Measurements from ENCODE around the gene TMEM178A. TPM values are rescaled to one million over a fixed set of nuclear protein-coding genes. Genes with fewer than 3 reads are reported as not detected.

Gene TMEM178A
- total and polyA plus RNA-seq, 2 of the 8 experiments (the other 6 are each of a cell fraction or from before 2014, with no cell fraction given), result 11.2 to 14.9 TPM

- H2BK12ac ChIP-seq (ENCODE audit: low read depth, low read length), result no peak overlapping the region
- peaks cover 0 to 9% (median 5%) of the 10 kb centered on the region in 4 experiments; a peak in 3 of 7 replicates for H3K4me1 ChIP-seq (replicated peaks in 1 of 4; ENCODE audit: control insufficient read depth in 3 of 4, insufficient read depth in 4 of 4, low read length in 3 of 4)
- no peaks in the 10 kb centered on the region for H3K27me3 ChIP-seq (replicated peaks in 1 of 4; ENCODE audit: control insufficient read depth in 3 of 4, extremely low read depth in 1 of 4, insufficient read depth in 3 of 4, low read length in 3 of 4)
- H3K9me3 ChIP-seq (ENCODE audit: insufficient read depth in 2 of 2, low read depth in 1 of 2, low read length in 1 of 2), result no peaks in the 10 kb centered on the region
- no peak overlapping the region for H3K4me2 ChIP-seq (ENCODE audit: insufficient read depth in 1 of 2, low read depth in 2 of 2, low read length in 2 of 2)
- H2BK15ac ChIP-seq (ENCODE audit: low read length), result no peak overlapping the region
- no peak for FAIRE-seq
- CTCF ChIA-PET (ENCODE audit: partially characterized antibody), result interaction anchor here (0.8 kb wide), 1 partner anchor 56 kb away, joined by 3 read pairs; no protein-coding TSS in a partner anchor
- no peak overlapping the region for H4K8ac ChIP-seq (ENCODE audit: extremely low read depth, insufficient read depth, low read length)
- H2AK5ac ChIP-seq (ENCODE audit: low read depth, low read length), result no peak overlapping the region
- no peak overlapping the region for H3K4me3 ChIP-seq (ENCODE audit: extremely low read depth in 1 of 4, insufficient read depth in 2 of 4, low read depth in 3 of 4, low read length in 4 of 4)
- no peak overlapping the region for H3K56ac ChIP-seq (replicated peaks; ENCODE audit: insufficient read length, low read depth, low read length)
- H3K14ac ChIP-seq (ENCODE audit: insufficient read length), result no peak overlapping the region
- no peak overlapping the region for H3K18ac ChIP-seq (ENCODE audit: extremely low read depth, low read length)
- H2BK120ac ChIP-seq (replicated peaks; ENCODE audit: low read depth, low read length), result no peak overlapping the region
- H3K23ac ChIP-seq (ENCODE audit: insufficient read length), result no peak overlapping the region
- no peak overlapping the region for H2BK5ac ChIP-seq (ENCODE audit: low read depth, low read length)
- no peaks in the 10 kb centered on the region for H3K36me3 ChIP-seq (ENCODE audit: control insufficient read depth in 2 of 4, insufficient read depth in 4 of 4, low read length in 3 of 4)
- H3K23me2 ChIP-seq (ENCODE audit: low read depth, low read length), result no peaks in the 10 kb centered on the region
- H3K79me1 ChIP-seq (ENCODE audit: low read depth, low read length), result no peaks in the 10 kb centered on the region
- no peak overlapping the region for H4K91ac ChIP-seq (replicated peaks; ENCODE audit: insufficient read length, low read length)
- H4K20me1 ChIP-seq (replicated peaks in 1 of 2; ENCODE audit: control insufficient read depth in 1 of 2, insufficient read depth in 2 of 2, low read length in 2 of 2), result no peaks in the 10 kb centered on the region
- no peak overlapping the region for H2AFZ ChIP-seq (ENCODE audit: low read length)
- WGBS, 2 experiments (ENCODE audit: extremely low coverage in 1 of 2, insufficient coverage in 1 of 2, insufficient read length in 1 of 2, insufficient replicate concordance in 2 of 2, low coverage in 1 of 2, low lambda C conversion rate in 2 of 2, missing lambda C conversion rate in 1 of 2), result 71% methylated on average over 2 of the region's 2 CpGs; no CpG with 5 or more reads in 1 of the 2 experiments
- no peak overlapping the region for H3K9ac ChIP-seq (replicated peaks in 1 of 4; ENCODE audit: extremely low read depth in 1 of 4, low read depth in 3 of 4, low read length in 3 of 4)
- POLR2A ChIA-PET (ENCODE audit: partially characterized antibody), result interaction anchor here (1.6 kb wide), 1 partner anchor 22 kb away, joined by 3 read pairs; no protein-coding TSS in a partner anchor
- DNase-seq (ENCODE audit: low read depth in 1 of 2, low spot score in 2 of 2), result no peak
- H3K27ac ChIP-seq (ENCODE audit: low read depth, low read length), result no peak overlapping the region
- H3K79me2 ChIP-seq (ENCODE audit: control insufficient read depth in 1 of 2, insufficient read depth in 2 of 2, low read length in 2 of 2), result no peaks in the 10 kb centered on the region
- no peak overlapping the region for H2BK20ac ChIP-seq (ENCODE audit: low read length)
- no peak overlapping the region for H3K4ac ChIP-seq (replicated peaks; ENCODE audit: insufficient read length, low read depth, low read length)
- no peak overlapping the region for H4K5ac ChIP-seq (ENCODE audit: insufficient read length, low read depth, low read length)
- TF ChIP-seq CHD2 (IDR thresholded peaks at IDR 0.05; ENCODE audit: low read length) (no peak), SP2 (IDR thresholded peaks at IDR 0.05; ENCODE audit: low read length) (no peak), SIRT6 (IDR thresholded peaks at IDR 0.05; ENCODE audit: low read length) (no peak), JUND (IDR thresholded peaks at IDR 0.05; ENCODE audit: low read length) (no peak), TAF1 (IDR thresholded peaks at IDR 0.05; ENCODE audit: low read depth, low read length) (no peak), JUN (IDR thresholded peaks at IDR 0.05; ENCODE audit: low read depth, low read length) (no peak), TCF12 (IDR thresholded peaks at IDR 0.05; ENCODE audit: low read depth, low read length) (no peak), TEAD4 (IDR thresholded peaks at IDR 0.05; ENCODE audit: low read depth, low read length) (no peak), SAP30 (IDR thresholded peaks at IDR 0.05; ENCODE audit: insufficient read depth, insufficient replicate concordance, low read length) (no peak), EZH2 (IDR thresholded peaks at IDR 0.05; ENCODE audit: low read depth, low read length, severe bottlenecking) (no peak), MAFK (IDR thresholded peaks at IDR 0.05; ENCODE audit: low read depth, low read length) (no peak), SUZ12 (IDR thresholded peaks at IDR 0.05; ENCODE audit: low read length) (no peak), E2F6 (IDR thresholded peaks at IDR 0.05) (no peak)
Observed at GRCh38 chr2:39649511-39649910, 16.2 kb upstream of the TMEM178A start.

All from H1 (cell line).